Activated naive CD4-positive, alpha-beta T cell treated with Interleukin-2 at 50 U/mL for 16 hours (primary cell): ENCODE results near the gene CNTNAP2.
"Not testable (repeated sequence)": the region's sequence is repeated elsewhere in the genome, so short reads cannot be mapped to it uniquely, and the experiment has no call there.

Experiments used
- DNase-seq: peaks from one replicate; pipeline ENCODE4 v3.0.0-alpha.2; 2020

CNTNAP2 gene

GRCh38 chr7:146791344-146792285, 675.0 kb downstream of the CNTNAP2 start:
- DNase-seq: no peak

- no peak for DNase-seq
These were observed 688.0 kb downstream of the CNTNAP2 start for GRCh38 chr7:146804620-146805019.

- DNase-seq: no peak
These were observed 688.5 kb downstream of the CNTNAP2 start for GRCh38 chr7:146805082-146805481.

GRCh38 chr7:146826329-146826728, 709.7 kb downstream of the CNTNAP2 start:
- DNase-seq: no peak

- no peak for DNase-seq
These were observed 714.1 kb downstream of the CNTNAP2 start for GRCh38 chr7:146830686-146831085.

- no peak for DNase-seq
These were observed 715.3 kb downstream of the CNTNAP2 start for GRCh38 chr7:146831875-146832274.

GRCh38 chr7:146844405-146844804, 727.8 kb downstream of the CNTNAP2 start:
- DNase-seq: no peak

GRCh38 chr7:146858690-146859089, 742.1 kb downstream of the CNTNAP2 start:
- DNase-seq: no peak

GRCh38 chr7:146861701-146862100, 745.1 kb downstream of the CNTNAP2 start:
- no peak for DNase-seq

GRCh38 chr7:146862415-146862814, 745.8 kb downstream of the CNTNAP2 start:
- no peak for DNase-seq

GRCh38 chr7:146864644-146865043, 748.0 kb downstream of the CNTNAP2 start:
- DNase-seq: no peak

- no peak for DNase-seq
These were observed 749.1 kb downstream of the CNTNAP2 start for GRCh38 chr7:146865696-146866095.

- DNase-seq: no peak
These were observed 758.1 kb downstream of the CNTNAP2 start for GRCh38 chr7:146874722-146875121.

- no peak for DNase-seq
These were observed 758.7 kb downstream of the CNTNAP2 start for GRCh38 chr7:146875237-146875785.

- no peak for DNase-seq
These were observed 759.4 kb downstream of the CNTNAP2 start for GRCh38 chr7:146875981-146876380.

GRCh38 chr7:146876411-146876810, 759.8 kb downstream of the CNTNAP2 start:
- no peak for DNase-seq

- no peak for DNase-seq
These were observed 762.3 kb downstream of the CNTNAP2 start for GRCh38 chr7:146878901-146879300.

GRCh38 chr7:146885231-146885630, 768.6 kb downstream of the CNTNAP2 start:
- DNase-seq: no peak

GRCh38 chr7:146889806-146890555, 773.4 kb downstream of the CNTNAP2 start:
- no peak for DNase-seq

- no peak for DNase-seq
These were observed 775.5 kb downstream of the CNTNAP2 start for GRCh38 chr7:146892151-146892550.

- no peak for DNase-seq
These were observed 778.3 kb downstream of the CNTNAP2 start for GRCh38 chr7:146894927-146895326.

- DNase-seq: no peak
These were observed 785.7 kb downstream of the CNTNAP2 start for GRCh38 chr7:146902266-146902665.

- no peak for DNase-seq
These were observed 786.1 kb downstream of the CNTNAP2 start for GRCh38 chr7:146902728-146903127.

- not testable (repeated sequence) for DNase-seq
These were observed 789.1 kb downstream of the CNTNAP2 start for GRCh38 chr7:146905746-146906145.
